HepG2 (cell line): ENCODE data around the gene ZBED5. TPM values are rescaled to one million over a fixed set of nuclear protein-coding genes. Genes with fewer than 3 reads are reported as not detected.
A peak's percentile ranks its signal among the peaks of the same experiment; 100 is the strongest.

Experiments used
- ARHGAP35 ChIP-seq: sonication (generic); formaldehyde crosslinking; IDR thresholded peaks from 2 replicates; pipeline ENCODE4 v1.9.0; 2022; ENCODE audit warnings: mild to moderate bottlenecking, inconsistent platforms, moderate library complexity, missing genetic modification reagents, borderline replicate concordance
- HNRNPK ChIP-seq: fragments of 200-400 bp; formaldehyde crosslinking; IDR thresholded peaks from 2 replicates; pipeline ENCODE4 v1.6.1; 2018; ENCODE audit warnings: low read length, low read depth, moderate library complexity, mild to moderate bottlenecking; ENCODE audit not compliant: poor library complexity, severe bottlenecking
- SRSF9 ChIP-seq: fragments of 200-400 bp; formaldehyde crosslinking; IDR thresholded peaks from 2 replicates; pipeline ENCODE4 v1.6.1; 2018; ENCODE audit warnings: borderline replicate concordance, mild to moderate bottlenecking, low read depth, low read length; ENCODE audit not compliant: insufficient read depth, poor library complexity, severe bottlenecking
- ZFP41 ChIP-seq: sonication (generic); formaldehyde crosslinking; IDR thresholded peaks from 2 replicates; pipeline ENCODE4 v1.4.0; 2020; ENCODE audit warnings: mild to moderate bottlenecking, missing genetic modification reagents, borderline replicate concordance
- ZNF17 ChIP-seq: sonication (generic); formaldehyde crosslinking; IDR thresholded peaks from 2 replicates; pipeline ENCODE4 v1.5.0; 2020; ENCODE audit warnings: mild to moderate bottlenecking, missing genetic modification reagents
- ZNF318 ChIP-seq: sonication (generic); formaldehyde crosslinking; IDR thresholded peaks from 2 replicates; pipeline ENCODE4 v1.4.0; 2020; ENCODE audit warnings: mild to moderate bottlenecking, missing genetic modification reagents
- ZNF710 ChIP-seq: sonication (generic); formaldehyde crosslinking; IDR thresholded peaks from 2 replicates; pipeline ENCODE4 v1.5.0; 2020; ENCODE audit warnings: mild to moderate bottlenecking, missing genetic modification reagents, borderline replicate concordance
- polyA plus RNA-seq, 8 experiments: library from polyadenylated mRNA; depleted of rRNA in 3 of 8; stranded (reverse) in 7 of 8; unstranded in 1 of 8; fragments of >200 nt; fragmentation: Illumina TruSeq in 4 of 8; extraction: Trizol in 4 of 8; gene quantifications; 2 replicates each; pipeline versions ENCODE4 v1.2.1 to v1.2.3, GENCODE V29; 2011 to 2016; ENCODE audit warnings: low read depth in 4 of 8, missing spikeins in 1 of 8, mixed read lengths in 1 of 8; ENCODE audit not compliant: insufficient read depth in 1 of 8
- total RNA-seq, 5 experiments: library from RNA; depleted of rRNA; stranded (reverse); fragments of >200 nt; fragmentation: Illumina TruSeq; extraction: Trizol; gene quantifications; 2 replicates each; pipeline ENCODE4 v1.2.3, GENCODE V29; 2016; ENCODE audit warnings: low read depth in 1 of 5
- TF ChIP-seq, protein P1 (sequence below): sonication (generic); formaldehyde crosslinking; IDR thresholded peaks from 2 replicates; pipeline ENCODE4 v1.8.1; 2023; ENCODE audit warnings: missing genetic modification reagents, inconsistent platforms, borderline replicate concordance
- TF ChIP-seq, protein P2 (sequence below): sonication (generic); formaldehyde crosslinking; conservative IDR thresholded peaks from 2 replicates; pipeline ENCODE4 v1.8.0; 2022; ENCODE audit warnings: low read depth, missing genetic modification reagents

Gene ZBED5
- total and polyA plus RNA-seq, 2 of the 13 experiments (the other 11 are each of a cell fraction or from before 2014, with no cell fraction given), result 18.2 to 38.6 TPM

GRCh38 chr11:10808553-10809372 is 49.1 kb downstream of the ZBED5 start, which contains the start of gene EIF4G2 (continued):
- TF ChIP-seq, protein P1, sequence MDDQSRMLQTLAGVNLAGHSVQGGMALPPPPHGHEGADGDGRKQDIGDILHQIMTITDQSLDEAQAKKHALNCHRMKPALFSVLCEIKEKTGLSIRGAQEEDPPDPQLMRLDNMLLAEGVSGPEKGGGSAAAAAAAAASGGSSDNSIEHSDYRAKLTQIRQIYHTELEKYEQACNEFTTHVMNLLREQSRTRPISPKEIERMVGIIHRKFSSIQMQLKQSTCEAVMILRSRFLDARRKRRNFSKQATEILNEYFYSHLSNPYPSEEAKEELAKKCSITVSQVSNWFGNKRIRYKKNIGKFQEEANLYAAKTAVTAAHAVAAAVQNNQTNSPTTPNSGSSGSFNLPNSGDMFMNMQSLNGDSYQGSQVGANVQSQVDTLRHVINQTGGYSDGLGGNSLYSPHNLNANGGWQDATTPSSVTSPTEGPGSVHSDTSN (CRISPR knock-in tag), result peak; percentile 62; the same call in 1 of the 2 replicates
- no peak for TF ChIP-seq SRSF9
- TF ChIP-seq ZFP41 (CRISPR knock-in tag), result no peak; the same call in 1 of the 2 replicates
- TF ChIP-seq ARHGAP35 (CRISPR knock-in tag), result peak; percentile 42
- TF ChIP-seq, protein P2, sequence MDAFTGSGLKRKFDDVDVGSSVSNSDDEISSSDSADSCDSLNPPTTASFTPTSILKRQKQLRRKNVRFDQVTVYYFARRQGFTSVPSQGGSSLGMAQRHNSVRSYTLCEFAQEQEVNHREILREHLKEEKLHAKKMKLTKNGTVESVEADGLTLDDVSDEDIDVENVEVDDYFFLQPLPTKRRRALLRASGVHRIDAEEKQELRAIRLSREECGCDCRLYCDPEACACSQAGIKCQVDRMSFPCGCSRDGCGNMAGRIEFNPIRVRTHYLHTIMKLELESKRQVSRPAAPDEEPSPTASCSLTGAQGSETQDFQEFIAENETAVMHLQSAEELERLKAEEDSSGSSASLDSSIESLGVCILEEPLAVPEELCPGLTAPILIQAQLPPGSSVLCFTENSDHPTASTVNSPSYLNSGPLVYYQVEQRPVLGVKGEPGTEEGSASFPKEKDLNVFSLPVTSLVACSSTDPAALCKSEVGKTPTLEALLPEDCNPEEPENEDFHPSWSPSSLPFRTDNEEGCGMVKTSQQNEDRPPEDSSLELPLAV (CRISPR knock-in tag), result no peak
- TF ChIP-seq ZNF710 (CRISPR knock-in tag), result no peak
- TF ChIP-seq ZNF17, result no peak
- peak; percentile 92 for TF ChIP-seq HNRNPK
- no peak for TF ChIP-seq ZNF318 (CRISPR knock-in tag)
